ENCODE data around the gene SPRY2.
"Not testable (repeated sequence)": the region's sequence is repeated elsewhere in the genome, so short reads cannot be mapped to it uniquely, and the experiment has no call there.

SPRY2 gene

GRCh38 chr13:80355496-80356094, 14.7 kb upstream of the SPRY2 start:
- peak; percentile 15 for DNase-seq (ENCODE audit: low read depth, low spot score)

GRCh38 chr13:80348750-80349149, 7.8 kb upstream of the SPRY2 start:
- DNase-seq (ENCODE audit: low read depth, low spot score) = no peak

- DNase-seq (ENCODE audit: low read depth, low spot score) = no peak
These were observed 7.4 kb upstream of the SPRY2 start for GRCh38 chr13:80348314-80348713.

- DNase-seq (ENCODE audit: low read depth, low spot score) = no peak
These were observed 5.0 kb upstream of the SPRY2 start for GRCh38 chr13:80345771-80346510.

- DNase-seq (ENCODE audit: low read depth, low spot score) = not testable (repeated sequence)
These were observed 3.1 kb upstream of the SPRY2 start for GRCh38 chr13:80344032-80344431.

GRCh38 chr13:80342471-80343371, 1.8 kb upstream of the SPRY2 start:
- peak; percentile 95 for DNase-seq (ENCODE audit: low read depth, low spot score)

GRCh38 chr13:80341756-80342370, 937 bp upstream of the SPRY2 start:
- peak; percentile 77 for DNase-seq (ENCODE audit: low read depth, low spot score)

GRCh38 chr13:80340651-80341100, 250 bp downstream of the SPRY2 start:
- peak; percentile 54 for DNase-seq (ENCODE audit: low read depth, low spot score)

GRCh38 chr13:80339912-80340650, 845 bp downstream of the SPRY2 start:
- peak; percentile 55 for DNase-seq (ENCODE audit: low read depth, low spot score)

- peak; percentile 37 for DNase-seq (ENCODE audit: low read depth, low spot score)
These were observed 1.4 kb downstream of the SPRY2 start for GRCh38 chr13:80339563-80339911.

- DNase-seq (ENCODE audit: low read depth, low spot score) = peak; percentile 88
These were observed 2.0 kb downstream of the SPRY2 start for GRCh38 chr13:80338781-80339562.

GRCh38 chr13:80337288-80338081, 3.4 kb downstream of the SPRY2 start:
- DNase-seq (ENCODE audit: low read depth, low spot score) = peak; percentile 41

GRCh38 chr13:80336776-80337287, 4.1 kb downstream of the SPRY2 start:
- DNase-seq (ENCODE audit: low read depth, low spot score) = no peak

GRCh38 chr13:80336370-80336769, 4.6 kb downstream of the SPRY2 start:
- no peak for DNase-seq (ENCODE audit: low read depth, low spot score)

GRCh38 chr13:80334597-80335260, 6.2 kb downstream of the SPRY2 start:
- no peak for DNase-seq (ENCODE audit: low read depth, low spot score)

- DNase-seq (ENCODE audit: low read depth, low spot score) = no peak
These were observed 8.9 kb downstream of the SPRY2 start for GRCh38 chr13:80331984-80332383.

GRCh38 chr13:80329250-80329649, 11.7 kb downstream of the SPRY2 start:
- no peak for DNase-seq (ENCODE audit: low read depth, low spot score)

- no peak for DNase-seq (ENCODE audit: low read depth, low spot score)
These were observed 21.9 kb downstream of the SPRY2 start for GRCh38 chr13:80319004-80319403.
